GM19238 (cell line): ENCODE measurements around the gene ANKS1B.

ENCODE experiments used
- DNase-seq: peaks from one replicate; pipeline ENCODE4 v3.0.0; 2011; ENCODE audit warnings: low spot score; ENCODE audit not compliant: insufficient read length

The ANKS1B gene

GRCh38 chr12:98830657-98831056 lies 1154.1 kb downstream of the ANKS1B start:
- DNase-seq: no peak

DNA sequence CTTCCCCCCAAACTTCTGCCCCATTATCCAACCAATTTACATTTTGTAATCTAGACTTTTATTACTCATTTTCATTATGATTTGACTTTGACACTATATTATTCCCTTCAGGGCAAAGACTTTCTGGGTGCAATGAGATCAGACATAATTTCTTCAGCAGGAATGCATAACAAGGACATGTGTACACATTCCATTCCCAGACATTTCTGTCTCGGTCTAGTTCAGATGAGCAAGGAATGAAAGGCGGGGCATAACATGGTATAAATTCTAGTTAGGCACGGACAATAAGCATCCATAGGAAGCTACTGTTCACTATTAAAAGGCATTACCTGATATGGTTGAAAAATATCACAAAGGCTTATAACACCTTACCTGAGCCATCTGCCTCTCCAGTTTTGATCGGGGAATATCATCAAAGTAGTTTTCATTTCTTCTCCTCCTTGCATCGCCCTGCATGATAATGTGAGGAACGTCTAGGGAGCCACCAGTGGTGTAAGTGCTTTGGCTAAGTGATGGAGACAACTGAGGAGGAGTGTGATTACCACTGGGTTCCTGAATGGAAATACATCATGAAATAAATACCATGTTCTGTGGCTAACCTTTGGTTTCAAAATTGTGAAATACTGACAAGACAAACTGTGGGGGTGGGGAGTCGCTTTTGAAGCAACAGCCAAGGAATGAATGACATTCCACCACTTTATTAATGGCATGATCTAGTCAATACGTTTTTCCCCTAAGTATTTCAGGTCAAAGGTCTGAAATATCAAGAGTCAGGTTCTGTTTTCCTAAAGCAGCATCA lies 1155.7 kb downstream of the ANKS1B start:
- no peak for DNase-seq

GRCh38 chr12:98823012-98823411 lies 1161.7 kb downstream of the ANKS1B start:
- no peak for DNase-seq

GRCh38 chr12:98821866-98822265 lies 1162.9 kb downstream of the ANKS1B start:
- no peak for DNase-seq

GRCh38 chr12:98821232-98821631 lies 1163.5 kb downstream of the ANKS1B start:
- DNase-seq: no peak

DNA sequence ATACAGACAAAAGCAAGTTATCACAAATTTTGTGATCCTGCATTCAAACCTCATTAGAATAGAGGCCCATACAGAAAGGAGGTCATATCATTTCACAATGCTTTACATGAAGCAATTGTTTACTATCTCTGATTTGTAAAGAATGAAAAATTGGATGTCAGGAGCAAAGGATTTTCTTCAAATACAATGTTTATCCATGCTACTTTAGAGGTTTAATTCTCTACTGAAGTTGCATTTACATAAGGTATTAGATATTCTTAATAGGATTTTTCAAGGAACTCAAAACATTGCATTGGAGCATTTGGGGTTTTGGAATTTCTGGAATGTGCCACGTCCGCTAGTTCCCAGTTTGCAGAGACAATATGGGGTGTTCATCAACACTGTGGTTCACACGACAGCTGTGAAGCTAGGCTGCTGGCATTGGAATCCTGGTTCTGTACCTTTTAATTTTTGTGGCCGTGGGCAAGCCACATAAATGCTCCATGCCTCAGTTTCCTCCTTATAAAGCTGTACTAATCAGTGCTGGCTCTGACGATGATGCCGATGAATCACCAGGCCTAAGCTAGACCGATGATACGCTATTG lies 1164.8 kb downstream of the ANKS1B start:
- DNase-seq: no peak

- DNase-seq: no peak
Measured at GRCh38 chr12:98819071-98819470, 1165.7 kb downstream of the ANKS1B start.

GRCh38 chr12:98818239-98818638 lies 1166.5 kb downstream of the ANKS1B start:
- DNase-seq: no peak

DNA sequence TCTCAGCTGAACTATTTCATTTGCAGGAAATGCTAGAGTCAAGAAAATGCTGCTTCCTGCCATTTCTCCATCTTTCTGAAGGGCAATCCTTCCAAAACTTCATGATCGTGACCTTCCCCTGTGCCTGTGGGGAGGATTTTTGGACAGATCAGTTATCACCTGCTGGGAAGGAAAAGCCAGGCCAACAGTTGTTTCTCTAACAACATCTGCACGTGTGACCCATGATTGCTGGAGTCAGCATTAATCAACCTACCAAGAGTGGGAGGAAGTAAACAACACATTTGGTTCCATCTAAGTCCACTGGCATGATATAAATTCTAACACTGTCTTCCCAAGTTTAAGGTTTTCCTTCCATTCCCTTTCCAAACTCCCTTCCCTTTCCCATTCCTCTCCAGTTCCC lies 1167.0 kb downstream of the ANKS1B start:
- DNase-seq: no peak

DNA sequence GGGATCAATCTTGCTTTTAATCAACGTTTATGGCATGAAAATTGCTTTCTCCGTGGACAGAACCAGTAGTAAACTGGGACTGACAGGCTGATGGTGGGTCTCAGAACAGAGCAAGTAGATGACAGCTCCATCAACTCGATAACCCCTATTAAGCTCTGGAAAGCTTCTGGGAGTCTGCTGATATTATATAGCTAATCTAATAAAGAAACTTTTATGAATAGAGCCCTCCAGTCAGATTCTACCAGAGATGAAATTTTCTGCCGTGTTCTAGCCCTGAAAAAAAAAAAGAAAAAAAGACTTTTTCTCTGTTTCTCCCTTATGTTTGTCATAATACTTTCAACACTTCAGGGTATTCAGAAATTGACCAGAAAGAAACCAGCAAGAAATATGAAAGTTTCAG lies 1168.0 kb downstream of the ANKS1B start:
- no peak for DNase-seq

GRCh38 chr12:98814254-98814653 lies 1170.5 kb downstream of the ANKS1B start:
- no peak for DNase-seq

DNA sequence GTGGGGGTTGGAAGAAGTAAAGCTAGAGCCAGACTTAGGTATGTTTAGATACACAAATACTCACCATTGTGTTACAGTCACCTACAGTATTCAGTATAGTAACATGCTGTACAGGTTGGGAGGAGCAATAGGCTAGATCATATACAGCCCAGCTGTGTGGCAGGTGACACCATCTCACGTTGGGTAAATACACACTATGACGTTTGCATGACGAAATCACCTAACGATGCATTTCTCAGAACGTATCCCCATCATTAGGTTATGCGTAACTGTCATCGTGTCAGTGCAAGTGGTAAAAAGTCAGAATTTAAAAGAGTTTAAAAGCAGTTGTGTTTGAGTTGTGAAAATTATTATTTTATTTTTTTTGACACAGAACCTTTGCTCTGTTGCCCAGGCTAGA lies 1172.5 kb downstream of the ANKS1B start:
- DNase-seq: no peak

DNA sequence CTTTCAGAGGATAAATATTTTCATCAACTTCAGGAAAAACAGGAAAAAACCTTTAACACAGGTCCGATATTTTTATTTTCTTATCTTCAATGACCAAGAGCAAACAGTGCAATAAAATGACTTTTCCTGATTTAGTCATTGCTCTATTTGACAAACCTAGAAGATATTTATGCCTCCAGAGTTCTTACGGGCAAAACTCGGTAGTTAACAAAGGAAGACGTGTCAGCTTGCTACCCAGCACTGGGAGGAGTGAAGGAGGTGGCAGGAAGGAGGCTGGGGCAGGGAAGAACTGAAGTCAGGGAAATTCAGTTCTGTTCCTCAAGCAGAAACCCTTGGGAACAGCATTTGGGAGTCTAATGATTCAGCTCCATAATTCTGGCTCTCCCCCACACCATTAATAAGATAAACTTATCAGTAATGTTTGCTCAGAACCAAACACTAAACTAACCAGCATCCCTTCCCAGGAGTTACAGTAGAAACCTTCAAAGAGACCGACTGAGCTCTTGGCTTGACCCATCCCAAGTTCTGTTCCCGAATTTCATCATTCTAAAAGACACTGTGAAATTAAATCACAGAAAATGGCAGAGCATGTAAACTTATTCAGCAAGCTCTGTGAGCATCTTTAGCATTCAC lies 1176.4 kb downstream of the ANKS1B start:
- DNase-seq: no peak

GRCh38 chr12:98807187-98807586 lies 1177.5 kb downstream of the ANKS1B start:
- DNase-seq: no peak

DNA sequence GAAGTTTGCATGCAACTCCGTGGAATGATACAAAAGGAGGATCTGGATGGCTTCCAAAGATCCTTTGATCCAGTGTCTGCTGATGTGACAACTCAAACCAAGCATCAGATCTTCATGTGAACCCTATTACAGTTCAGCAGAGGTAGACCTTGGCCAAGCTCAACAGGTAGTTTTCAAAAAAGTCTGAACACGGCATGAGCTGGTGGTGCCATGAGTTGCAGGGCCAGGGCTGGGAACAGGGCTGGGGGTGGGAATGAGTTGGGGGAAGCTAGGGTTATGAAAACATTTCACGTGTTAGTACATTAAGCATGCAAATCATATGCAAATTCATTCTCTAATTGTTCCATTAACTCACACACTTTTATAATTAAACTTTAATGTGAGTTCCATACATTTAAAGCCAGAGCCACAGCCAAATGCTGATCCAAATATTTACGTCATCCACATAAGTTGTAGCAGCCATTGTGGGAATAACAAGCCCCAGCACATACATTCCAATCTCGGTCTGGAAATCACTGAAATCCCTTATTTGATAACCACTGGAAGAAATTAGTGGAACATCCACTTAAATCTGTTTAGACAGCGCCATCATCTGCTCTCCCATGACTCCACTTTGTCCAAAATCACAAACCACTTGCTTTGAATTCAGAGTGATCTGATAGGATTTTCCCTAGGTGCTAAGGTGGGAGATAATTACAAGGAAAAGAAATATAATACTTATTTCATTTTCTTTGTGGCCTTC lies 1181.1 kb downstream of the ANKS1B start:
- DNase-seq: no peak

- no peak for DNase-seq
Measured at GRCh38 chr12:98799822-98800221, 1184.9 kb downstream of the ANKS1B start.

DNA sequence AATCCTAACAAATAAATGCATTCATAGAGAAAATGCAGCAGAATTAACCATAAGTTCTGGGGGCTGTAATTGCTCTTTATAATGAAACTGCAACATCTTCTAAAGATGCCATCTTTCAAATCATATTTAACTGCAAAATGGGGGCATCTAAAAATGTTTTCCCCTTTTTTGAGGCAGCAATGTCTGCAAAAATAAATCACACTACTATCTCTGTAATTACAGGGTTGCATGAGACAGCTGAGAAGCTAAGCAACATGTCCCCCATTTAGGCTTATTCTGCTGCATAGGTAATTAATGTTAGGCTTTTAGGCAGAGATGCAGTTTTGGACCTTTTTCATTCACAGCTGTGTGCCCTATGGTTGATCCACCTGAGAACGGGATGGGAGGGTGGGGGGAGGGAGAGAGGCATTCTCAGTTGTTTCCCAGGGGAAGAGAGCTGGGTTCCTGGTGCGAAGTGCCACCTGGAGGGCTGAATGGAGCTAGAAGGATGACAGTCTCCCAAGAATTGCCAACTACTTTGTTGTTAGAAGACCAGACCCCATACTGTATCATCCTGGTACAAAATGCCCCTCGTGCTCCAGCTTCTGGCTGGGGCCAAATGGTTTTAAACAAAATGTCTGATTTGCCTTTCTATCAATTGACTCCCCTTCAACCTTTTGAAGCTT lies 1185.5 kb downstream of the ANKS1B start:
- DNase-seq: no peak

DNA sequence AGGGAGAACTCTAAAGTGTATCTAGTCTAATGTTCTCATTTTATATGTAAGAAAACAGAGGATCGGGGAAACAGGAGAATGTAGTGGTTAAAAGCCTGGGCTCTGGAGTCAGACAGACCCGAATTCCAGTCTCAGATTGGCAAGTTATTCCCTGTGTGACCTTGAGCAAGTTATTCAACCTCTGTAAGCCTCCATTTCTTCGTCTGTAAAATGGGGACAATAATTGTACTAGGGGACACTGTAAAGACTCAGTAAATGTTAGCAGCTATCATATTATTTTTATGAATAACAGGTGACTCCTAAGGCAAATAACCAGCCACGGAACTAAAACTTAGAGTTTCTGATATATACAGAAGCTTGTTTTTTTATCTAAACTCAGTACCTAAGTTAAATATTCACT lies 1187.5 kb downstream of the ANKS1B start:
- DNase-seq: no peak

GRCh38 chr12:98796745-98797144 lies 1188.0 kb downstream of the ANKS1B start:
- no peak for DNase-seq

- DNase-seq: no peak
Measured at GRCh38 chr12:98793121-98793520, 1191.6 kb downstream of the ANKS1B start.

- no peak for DNase-seq
Measured at GRCh38 chr12:98791406-98791805, 1193.3 kb downstream of the ANKS1B start.
